Stimulated activated CD4-positive, alpha-beta T cell treated with anti-CD3 and anti-CD28 coated beads, Interleukin-2, amount 100 ng/mL, for 48 hours (primary cell): Measurements from ENCODE around the gene TRAPPC2B.
A peak's percentile ranks its signal among the peaks of the same experiment; 100 is the strongest.
"Not testable (repeated sequence)": the region's sequence is repeated elsewhere in the genome, so short reads cannot be mapped to it uniquely, and the experiment has no call there.

Source experiments
- DNase-seq, 2 donors: peaks; one replicate each; pipeline ENCODE4 v3.0.0-alpha.2; 2020

The TRAPPC2B gene

GRCh38 chr19:57362997-57363687 lies at the start of gene TRAPPC2B, which contains the start of gene ZNF547:
Gene TRAPPC2B (plus strand): TSS chr19:57363551. CDS start chr19:57364834, 1,283 bp downstream.
Gene ZNF547 (plus strand): TSS chr19:57363551. CDS start chr19:57368556, 5,005 bp downstream.
- peak; percentile 93 to 94 for DNase-seq

GRCh38 chr19:57314146-57314545 lies 49.2 kb upstream of the TRAPPC2B start:
- no peak for DNase-seq

GRCh38 chr19:57317503-57317902 lies 45.8 kb upstream of the TRAPPC2B start:
- no peak for DNase-seq

DNA sequence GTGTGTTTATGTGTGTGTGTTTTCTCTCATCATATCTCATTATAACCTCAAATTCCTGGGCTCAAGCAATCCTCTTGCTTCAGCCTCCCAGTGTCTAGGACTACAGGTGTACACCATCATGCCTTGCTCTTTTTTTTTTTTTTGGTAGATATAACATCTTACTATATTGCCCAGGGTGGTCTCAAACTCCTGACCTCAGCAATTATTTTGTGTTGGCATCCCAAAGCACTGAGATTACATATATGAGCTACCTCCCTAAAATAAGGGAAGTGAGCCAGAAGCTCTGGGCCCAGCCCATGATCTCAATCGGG lies 43.5 kb upstream of the TRAPPC2B start:
- DNase-seq: no peak

DNA sequence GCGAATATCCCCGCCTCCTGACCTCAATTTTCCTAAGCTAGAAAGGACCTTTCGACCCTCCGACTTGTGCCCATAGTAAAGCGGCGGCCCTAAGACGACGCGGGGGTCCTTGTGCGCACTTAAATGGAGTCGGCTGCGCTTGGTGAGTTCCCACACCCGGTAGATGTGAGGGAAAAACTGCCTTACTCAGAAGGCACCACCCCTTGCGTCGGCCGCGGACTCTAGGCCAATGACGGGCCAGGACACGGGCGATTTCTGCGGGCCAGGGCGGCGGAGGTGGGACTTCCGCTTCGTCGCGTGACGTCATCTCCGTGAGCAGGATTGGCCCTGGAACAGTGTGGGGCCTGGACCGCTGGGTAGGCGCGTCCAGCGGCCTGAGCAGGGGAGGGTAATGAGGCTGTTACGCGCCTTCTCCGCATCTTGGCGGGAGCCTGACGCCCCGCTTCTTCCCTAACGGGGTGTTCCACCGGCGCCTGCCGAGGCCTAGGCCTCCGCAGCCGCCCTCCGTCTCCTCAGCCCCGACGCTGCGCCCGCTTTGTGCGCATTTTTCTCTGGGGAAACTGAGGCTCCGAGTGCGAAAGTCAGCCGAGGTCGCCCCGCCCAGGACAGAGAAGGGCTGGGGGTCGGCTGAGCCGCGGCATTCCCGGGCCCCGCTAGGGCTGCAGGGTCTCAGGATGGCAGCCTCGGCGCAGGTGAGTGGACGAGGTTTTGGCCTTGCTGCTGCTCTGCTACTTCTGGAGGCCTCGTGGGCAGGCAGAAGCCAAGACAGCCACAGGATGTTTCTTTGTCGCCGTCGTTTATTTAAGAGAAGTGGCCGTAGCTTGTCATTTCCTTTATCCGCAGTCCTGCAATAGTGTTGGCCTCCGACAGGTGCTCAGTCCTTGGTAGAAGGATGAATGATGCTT lies 42.9 kb upstream of the TRAPPC2B start, which contains the start of gene ZNF543:
TSS of gene ZNF543 (plus strand) at position 293 of the 905 bp plus-strand sequence. CDS start at position 675, 382 bp downstream.
- DNase-seq: peak; percentile 87

GRCh38 chr19:57321116-57321515 lies 42.2 kb upstream of the TRAPPC2B start:
- no peak for DNase-seq

DNA sequence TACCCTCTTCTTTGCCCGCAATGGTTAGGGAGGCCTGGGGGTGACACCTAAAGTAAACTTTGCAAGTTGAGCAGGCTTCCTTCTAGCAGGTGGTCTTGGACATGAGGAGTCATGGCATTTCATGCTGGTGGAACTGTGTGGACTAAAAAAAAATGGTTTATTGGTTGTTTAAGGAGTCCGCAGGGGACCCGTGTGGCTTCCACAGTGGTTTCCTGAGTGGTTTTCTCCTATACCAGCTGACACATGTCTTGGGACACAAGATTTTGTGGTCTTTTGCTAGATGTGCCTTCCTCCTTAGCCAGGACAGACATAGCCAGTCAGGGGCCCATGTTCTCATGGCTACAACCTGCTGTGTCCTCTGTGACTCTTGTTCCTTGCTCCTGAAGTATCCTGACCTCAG lies 41.6 kb upstream of the TRAPPC2B start:
- DNase-seq: no peak

GRCh38 chr19:57324992-57325391 lies 38.4 kb upstream of the TRAPPC2B start:
- DNase-seq: no peak

DNA sequence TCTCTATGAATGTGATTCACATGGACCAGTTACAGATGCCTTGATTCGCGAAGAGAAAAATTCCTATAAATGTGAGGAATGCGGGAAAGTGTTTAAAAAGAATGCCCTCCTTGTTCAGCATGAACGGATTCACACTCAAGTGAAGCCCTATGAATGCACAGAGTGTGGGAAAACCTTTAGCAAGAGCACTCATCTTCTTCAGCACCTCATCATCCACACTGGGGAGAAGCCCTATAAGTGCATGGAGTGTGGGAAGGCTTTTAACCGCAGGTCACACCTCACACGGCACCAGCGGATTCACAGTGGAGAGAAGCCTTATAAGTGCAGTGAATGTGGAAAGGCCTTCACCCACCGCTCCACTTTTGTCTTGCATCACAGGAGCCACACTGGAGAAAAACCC lies 35.4 kb upstream of the TRAPPC2B start:
- no peak for DNase-seq

GRCh38 chr19:57334191-57334590 lies 29.2 kb upstream of the TRAPPC2B start:
- DNase-seq: no peak

- DNase-seq: no peak
These were observed 24.5 kb upstream of the TRAPPC2B start for GRCh38 chr19:57338877-57339276.

DNA sequence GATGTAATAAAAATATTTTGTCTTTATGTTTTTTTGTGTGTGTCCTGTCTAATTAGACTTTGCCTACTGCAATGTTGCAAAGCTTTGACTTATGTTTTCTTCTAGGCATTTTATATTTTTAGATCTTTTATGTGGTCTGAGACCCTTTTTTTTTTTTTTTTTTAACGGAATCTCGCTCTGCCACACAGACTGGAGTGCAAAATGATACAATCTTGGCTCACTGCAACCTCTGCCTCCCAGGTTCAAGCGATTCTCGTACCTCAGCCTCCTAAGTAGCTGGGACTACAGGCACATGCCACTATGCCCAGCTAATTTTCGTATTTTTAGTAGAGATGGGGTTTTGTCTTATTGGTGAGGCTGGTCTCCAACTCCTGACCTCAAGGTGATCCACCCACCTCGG lies 20.8 kb upstream of the TRAPPC2B start:
- no peak for DNase-seq

- no peak for DNase-seq
These were observed 15.2 kb upstream of the TRAPPC2B start for GRCh38 chr19:57348136-57348535.

- peak; percentile 70 to 72 for DNase-seq
These were observed 12.2 kb upstream of the TRAPPC2B start, which contains the start of gene ZNF304 for GRCh38 chr19:57350877-57351805. Gene ZNF304 (plus strand): TSS chr19:57351271. CDS start chr19:57351665, 394 bp downstream.

- DNase-seq: no peak
These were observed 11.5 kb upstream of the TRAPPC2B start for GRCh38 chr19:57351867-57352266.

DNA sequence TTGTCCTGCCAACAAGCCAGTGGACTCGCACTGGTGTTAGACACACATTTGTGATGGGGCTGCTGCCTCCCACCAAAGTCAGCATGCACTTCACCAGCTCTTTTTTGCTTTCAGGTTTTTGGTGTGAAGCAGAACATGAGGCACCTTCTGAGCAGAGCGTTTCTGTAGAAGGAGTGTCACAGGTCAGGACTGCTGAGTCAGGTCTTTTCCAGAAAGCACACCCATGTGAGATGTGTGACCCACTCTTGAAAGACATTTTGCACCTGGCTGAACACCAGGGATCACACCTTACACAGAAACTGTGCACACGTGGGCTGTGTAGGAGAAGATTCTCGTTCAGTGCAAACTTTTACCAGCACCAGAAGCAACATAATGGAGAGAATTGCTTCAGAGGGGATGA lies 7.4 kb upstream of the TRAPPC2B start:
- DNase-seq: no peak

DNA sequence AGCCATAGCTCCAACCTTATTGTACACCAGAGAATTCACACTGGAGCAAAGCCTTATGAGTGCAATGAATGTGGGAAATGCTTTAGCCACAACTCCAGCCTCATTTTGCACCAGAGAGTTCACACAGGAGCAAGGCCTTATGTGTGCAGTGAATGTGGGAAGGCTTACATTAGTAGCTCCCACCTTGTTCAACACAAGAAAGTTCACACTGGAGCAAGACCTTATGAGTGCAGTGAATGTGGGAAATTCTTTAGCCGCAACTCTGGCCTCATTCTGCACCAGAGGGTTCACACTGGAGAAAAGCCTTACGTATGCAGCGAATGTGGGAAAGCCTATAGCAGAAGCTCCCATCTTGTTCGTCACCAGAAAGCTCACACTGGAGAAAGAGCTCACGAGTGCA lies 5.9 kb upstream of the TRAPPC2B start:
- no peak for DNase-seq

DNA sequence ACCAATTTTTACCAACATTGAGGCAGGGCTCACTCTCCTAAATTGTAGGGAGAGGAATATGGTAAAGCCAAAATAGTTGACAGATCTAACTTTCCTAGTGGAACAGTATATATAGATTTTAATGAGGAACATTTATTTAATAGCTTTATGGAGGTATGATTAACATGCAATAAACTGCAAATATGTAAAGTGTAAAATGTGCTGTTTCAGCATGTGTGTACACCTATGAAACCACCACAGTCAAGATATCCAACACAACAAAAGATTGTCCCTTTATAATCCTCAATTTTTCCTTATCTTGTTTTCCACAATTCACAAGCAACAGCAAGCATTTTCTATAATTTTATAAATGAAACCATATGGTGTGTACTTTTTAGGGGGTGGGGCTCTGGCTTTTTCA lies 4.1 kb upstream of the TRAPPC2B start:
- no peak for DNase-seq

DNA sequence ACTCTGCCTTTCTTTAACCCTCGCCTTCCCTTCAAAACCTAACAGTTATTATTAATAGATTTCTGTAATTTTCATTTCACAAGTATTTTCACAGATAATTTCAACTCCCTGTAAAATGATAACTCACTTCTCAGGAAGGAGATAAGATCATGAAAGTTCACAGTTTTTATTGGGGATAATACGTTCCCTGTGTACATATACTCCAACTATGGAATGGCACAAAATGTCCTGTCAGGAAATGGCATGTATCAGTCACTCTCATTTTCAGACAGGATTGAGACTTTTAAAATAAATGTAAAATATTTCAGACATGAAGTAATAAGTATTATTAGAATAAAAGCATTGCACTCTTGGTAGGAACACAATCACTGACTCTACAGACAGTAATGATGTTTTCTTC lies 932 bp upstream of the TRAPPC2B start:
- DNase-seq: no peak

DNA sequence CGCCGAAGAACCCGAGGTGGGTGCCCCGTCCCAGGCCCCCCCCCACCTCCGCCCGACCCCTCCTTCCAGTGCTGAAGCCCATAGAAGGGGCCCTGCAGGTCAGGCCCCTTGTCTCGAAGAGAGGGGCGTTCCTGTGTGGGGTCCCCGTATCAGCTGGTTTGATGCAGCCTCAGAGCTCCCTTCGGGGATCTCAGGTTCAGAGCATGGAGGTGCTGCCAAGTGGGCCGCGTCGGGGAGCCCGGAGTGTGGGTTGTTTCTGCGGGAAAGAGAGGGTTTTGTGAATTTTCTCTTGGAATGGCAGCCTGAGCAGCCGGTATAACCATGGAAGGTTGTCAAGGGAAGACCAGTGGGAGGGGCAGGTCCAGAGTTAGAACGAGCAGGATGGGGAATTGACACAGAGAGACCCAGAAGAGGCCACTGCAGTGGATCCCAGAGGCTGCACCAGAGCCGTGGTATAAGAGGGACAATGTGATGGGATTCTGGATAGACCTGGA lies 384 bp downstream of the TRAPPC2B start:
- no peak for DNase-seq

- DNase-seq: no peak
These were observed 3.4 kb downstream of the TRAPPC2B start for GRCh38 chr19:57366776-57367175.

- no peak for DNase-seq
These were observed 10.8 kb downstream of the TRAPPC2B start for GRCh38 chr19:57374179-57374578.

- not testable (repeated sequence) for DNase-seq
These were observed 11.3 kb downstream of the TRAPPC2B start for GRCh38 chr19:57374647-57375046.
